Stimulated activated CD4-positive, alpha-beta T cell treated with anti-CD3 and anti-CD28 coated beads, Interleukin-4, amount 100 ng/mL, for 1 hour (primary cell): ENCODE results near the gene LARP1.
"Not testable (repeated sequence)": the region's sequence is repeated elsewhere in the genome, so short reads cannot be mapped to it uniquely, and the experiment has no call there.

Experiments used
- DNase-seq: peaks from one replicate; pipeline ENCODE4 v3.0.0-alpha.2; 2020

LARP1 gene

DNA sequence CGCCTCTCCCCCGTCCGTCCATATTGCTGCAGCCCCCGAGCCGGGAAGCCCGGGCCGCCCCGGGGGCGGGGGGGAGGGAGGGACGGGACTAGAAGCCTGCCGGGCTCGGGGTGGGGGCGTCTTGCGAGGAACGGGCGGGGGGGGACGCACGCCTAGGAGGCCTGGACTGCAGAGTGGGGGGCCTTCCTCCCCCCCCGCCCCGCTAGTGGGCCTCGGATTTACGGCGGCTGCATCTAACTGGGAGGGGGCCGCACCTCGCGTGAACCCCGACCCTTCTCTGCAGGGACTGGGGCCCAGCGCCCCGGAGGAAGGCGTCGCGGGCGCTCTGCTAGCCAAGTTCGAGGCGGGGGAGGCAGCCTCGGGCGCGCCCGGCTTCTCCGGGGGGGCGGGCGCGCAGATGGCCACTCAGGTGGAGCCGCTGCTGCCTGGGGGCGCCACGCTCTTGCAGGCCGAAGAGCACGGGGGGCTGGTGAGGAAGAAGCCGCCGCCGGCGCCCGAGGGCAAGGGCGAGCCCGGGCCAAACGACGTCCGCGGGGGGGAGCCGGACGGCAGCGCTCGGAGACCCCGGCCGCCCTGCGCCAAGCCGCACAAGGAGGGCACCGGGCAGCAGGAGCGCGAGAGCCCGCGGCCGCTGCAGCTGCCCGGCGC lies at the start of gene LARP1:
LARP1 (plus strand) TSS at position 17 of the 648 bp plus-strand sequence; CDS start at position 398, 381 bp downstream.
- no peak for DNase-seq

DNA sequence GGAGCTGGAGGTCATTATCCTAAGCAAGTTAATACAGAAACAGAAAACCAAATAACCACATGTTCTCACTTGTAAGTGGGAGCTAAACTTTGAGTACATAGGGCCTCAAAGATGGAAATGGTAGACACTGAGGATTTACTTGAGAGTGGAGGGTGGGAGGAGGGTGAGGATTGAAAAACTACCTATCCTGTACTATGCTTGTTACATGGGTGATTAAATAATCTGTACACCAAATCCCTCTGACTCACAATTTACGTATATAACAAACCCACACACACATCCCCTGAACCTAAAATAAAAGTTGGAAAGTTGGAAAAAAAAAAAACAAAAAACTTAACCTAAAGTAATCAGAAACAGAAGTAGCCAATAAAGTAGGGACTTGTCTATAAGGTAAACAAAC lies 48.8 kb upstream of the LARP1 start:
- DNase-seq = no peak

DNA sequence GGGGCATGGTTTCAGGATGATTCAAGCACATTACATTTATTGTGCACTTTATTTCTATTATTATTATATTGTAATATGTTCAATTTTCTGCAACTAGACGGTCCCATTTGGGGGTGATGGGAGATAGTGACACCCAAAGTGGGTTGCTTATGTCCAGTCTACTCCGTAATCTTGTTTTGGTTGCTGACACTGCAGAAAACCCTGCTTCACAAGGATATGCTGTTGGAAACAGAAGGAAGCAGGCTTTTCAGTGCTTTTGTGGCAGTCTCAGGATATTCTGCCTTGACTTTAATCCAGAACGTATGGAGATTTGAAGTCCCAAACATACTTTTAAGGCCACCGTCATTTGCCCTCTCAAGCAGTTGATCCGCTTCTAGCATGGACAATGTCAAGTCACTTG lies 47.5 kb upstream of the LARP1 start:
- no peak for DNase-seq

DNA sequence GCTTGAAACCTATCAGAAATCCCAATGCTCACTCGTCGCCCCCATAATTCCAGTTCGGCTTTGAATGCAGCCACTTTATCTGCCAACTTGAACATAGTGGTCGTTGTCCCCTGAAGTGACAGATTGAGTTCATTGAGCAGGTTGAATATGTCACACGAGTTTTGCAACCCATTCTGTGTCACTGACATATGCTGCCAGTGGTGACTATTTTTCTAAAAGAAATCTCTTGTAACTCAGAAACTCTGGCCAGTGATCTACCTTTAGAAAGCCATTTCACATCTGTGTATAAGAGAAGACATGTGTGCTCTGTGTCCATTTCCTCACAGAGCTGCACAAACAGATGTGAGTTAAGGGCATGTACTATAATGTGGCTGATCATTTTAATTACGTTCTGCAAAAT lies 47.0 kb upstream of the LARP1 start:
- DNase-seq = no peak

DNA sequence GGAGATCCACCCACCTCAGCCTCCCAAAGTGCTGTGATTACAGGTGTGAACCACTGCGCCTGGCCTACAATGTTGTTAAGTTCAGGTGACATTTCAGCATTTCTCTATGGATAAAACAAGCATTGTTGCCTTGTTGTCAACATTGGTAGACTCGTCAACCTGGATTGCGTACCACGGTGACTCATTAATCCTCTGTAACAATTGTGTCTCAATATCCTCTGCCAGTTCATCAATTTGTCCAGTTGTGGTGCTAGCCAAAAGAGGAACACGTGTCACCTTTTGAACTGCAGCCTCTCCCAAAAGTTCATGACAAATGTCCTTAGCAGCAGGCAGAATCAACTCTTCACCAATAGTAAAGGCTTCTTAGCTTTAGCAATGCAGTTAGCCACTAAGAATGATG lies 46.3 kb upstream of the LARP1 start:
- DNase-seq = no peak

DNA sequence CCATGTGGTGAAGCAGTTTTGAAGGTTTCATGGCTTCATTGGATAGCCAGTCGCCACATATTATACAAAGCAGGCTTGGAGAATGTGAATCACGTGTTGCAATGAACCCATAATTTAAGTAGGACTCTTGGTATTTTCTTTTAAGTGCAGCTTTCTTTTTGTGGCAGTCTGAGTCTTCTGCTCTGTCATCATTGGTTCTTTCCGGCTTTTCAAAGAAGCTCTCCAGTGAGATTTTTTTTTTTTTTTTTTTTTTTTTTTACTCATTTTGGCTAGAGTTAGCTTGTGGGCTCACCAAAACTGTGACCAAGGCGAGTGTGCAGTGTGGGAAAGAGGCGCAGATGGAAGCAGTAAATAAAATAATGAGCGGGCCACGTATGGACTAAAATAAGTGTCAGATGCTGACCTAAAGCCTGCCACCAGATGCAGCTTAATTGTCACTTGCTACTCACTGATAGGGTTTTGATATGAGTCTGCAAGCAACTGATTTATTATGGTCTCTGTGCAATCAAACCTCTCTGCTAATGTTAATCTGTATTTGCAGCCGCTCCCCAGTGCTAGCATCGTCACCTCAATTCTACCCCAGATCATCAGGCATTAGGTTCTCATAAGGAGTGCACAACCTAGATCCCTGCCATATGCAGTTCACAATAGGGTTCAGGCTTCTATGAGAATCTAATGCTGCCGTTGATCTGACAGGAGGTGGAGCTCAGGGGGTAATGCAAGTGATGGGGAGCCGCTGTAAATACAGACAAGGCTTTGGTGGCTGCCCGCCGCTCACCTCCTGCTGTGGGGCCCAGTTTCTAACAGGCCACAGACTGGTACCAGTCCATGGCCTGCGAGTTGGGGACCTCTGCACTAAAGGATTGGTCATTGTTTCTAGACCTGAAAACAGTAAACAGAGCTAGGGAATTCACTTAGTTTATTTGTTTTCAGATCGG lies 45.5 kb upstream of the LARP1 start:
- no peak for DNase-seq

DNA sequence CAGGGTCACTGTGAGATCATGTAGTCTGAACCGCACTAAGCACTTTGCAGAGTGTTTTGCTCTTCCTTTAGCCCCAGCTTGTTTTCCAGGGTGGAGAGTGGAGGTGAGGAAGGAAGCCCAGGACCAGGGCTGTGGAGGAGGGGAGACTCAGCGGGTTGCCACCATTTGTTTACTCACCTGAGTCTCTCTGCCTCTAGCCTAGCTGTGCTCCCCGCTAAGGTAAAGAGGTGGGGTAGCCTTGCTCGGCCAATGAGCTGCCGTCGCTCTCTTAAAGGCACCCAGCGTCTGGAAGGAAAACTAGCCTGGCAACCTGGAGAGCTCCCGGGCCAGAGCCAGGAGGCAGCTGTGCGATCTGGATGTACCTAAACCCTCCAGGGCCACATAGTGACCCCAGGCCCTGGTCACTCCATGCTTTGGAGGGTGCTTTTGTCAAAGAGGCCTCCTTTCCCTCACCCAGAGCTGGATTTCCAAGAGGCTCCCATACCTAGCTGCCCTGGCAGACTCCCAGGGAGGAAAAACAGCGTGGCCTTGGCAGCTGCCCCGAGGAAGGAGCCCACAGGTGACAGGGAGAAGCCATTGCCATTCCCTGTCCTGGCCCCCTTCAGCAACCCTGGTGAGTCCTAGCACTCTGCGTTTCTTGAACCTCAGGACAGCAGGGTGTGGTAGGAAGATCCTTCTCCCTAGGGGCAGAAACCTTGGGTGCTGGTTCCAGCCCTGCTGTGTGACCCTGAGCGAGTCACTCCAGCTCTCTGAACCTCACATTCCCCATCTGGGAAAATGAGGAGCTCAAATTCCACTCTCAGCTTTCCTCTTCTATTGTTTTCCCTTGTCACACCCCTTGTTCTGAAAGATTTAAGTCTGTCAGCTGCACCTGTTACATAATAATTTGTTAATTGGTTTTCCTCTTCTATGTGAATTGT lies 42.4 kb upstream of the LARP1 start:
- DNase-seq = no peak

DNA sequence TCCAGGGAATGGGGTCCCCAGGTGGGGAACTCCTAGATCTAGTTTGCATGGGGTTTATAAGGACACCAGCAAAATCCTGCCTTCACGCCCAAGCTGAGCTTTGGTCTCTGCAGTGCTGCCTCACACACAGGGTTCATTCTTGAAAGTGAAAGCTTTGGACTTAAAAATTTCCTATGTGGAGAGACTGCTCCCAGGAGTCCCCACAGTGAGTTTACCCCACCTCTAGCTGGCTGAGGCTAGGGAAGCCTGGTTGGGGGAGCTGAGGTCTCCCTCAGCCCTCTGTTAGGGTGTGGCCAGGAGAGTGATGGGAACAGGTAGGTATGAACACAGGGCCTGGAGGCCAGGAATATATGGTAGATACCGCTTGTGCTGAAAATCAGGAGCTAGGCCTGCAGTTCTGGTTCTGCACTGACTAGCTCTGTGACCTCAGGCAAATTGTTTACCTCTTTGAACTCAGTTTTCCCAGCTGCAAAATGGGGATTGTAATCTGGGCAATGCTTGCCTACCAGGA lies 41.5 kb upstream of the LARP1 start:
- DNase-seq = no peak

DNA sequence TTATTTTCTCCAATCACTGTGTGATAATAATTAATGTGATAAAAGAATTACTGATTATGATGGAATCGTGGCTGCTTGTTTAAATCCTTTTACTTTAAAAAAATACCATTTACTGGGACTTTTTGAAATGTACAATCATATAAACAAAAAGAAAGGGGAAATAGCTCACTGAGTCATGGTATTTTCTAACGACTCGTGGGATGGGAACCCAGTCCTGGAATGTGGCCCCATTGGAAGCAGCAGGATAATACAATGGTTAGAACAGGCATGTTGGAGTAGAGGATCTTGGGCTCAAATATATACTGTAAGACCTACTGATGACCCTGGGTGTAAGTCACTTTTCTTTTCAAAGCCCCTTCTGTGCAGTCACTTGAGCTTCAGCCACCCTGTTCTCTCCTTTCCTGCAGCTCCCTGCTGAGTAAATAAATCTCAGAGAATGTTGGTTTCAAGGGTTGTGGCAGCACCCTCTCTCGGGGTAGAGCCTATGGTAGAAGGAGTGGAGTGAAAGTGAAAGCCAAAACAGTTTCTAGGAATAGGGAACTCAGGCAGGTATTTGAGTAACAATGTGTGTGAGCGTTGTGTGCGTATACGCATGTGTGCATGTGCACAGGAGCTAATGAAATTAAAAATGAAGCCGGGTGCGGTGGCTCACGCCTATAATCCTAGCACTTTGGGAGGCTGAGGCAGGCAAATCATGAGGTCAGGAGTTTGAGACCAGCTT lies 40.8 kb upstream of the LARP1 start:
- DNase-seq = no peak

DNA sequence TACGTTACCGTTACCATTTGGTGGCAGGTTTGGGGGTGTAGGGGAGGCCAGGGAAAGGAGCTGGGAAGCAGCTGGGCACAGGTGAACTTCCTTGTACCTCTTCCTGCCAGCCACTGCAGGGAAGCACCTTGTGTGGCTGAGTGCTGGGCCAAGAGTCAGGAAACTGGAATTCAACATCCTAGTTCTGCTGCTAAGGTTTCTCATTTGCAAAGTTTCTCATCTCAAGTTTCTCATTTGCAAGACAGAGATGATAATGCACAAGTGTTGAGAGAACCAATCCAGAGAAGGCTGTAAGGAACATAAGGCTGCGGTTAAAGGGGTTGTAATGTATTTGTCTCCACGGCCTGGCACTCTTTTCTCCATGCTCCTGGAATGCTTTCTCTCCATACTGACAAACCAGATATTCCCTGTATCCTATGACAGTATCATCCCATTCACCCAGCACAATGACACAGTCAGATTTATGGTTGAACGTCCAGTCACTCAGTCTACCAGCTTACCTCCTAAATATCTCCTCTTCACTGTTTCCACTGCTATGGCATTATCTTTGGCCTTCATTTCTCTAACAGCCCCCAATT lies 33.6 kb upstream of the LARP1 start:
- DNase-seq = no peak

DNA sequence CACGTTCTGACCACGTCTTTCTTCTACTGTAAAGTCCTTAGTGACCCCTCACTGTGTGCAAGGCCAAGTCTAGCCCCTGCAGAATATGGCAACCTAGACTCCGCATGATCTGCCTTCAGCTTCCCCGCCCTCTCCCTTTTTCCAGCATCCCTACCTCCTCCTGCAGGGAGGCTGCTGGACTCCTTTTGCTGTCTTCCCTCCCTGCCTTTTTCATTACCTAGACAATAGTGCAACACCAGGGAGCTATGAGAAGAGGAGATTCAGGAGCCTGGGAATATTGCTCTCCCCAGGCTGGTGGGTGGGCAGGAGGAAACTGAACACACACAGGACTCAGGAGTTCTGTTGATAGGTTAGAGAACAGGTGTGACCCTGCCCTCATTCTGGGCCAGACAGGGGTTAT lies 33.1 kb upstream of the LARP1 start:
- DNase-seq = no peak

DNA sequence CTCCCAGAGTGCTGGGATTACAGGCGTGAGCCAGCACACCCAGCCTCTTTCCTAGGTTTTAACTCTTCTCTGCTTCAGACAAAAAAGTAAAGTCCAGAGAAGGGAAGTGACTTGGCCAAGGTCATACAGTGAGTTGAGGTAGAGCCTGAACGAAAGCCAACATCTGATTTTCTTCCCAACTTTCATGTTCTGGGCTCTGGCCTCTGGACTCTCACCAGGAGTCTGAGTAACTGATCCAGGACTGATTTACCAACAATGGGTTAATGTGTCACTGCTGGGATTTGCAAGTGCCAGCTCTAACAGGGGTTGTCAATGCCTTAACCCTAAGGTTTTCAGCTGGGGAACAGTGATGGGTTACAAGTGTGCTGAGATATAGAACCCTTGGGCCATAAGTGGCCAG lies 32.2 kb upstream of the LARP1 start:
- DNase-seq = no peak

DNA sequence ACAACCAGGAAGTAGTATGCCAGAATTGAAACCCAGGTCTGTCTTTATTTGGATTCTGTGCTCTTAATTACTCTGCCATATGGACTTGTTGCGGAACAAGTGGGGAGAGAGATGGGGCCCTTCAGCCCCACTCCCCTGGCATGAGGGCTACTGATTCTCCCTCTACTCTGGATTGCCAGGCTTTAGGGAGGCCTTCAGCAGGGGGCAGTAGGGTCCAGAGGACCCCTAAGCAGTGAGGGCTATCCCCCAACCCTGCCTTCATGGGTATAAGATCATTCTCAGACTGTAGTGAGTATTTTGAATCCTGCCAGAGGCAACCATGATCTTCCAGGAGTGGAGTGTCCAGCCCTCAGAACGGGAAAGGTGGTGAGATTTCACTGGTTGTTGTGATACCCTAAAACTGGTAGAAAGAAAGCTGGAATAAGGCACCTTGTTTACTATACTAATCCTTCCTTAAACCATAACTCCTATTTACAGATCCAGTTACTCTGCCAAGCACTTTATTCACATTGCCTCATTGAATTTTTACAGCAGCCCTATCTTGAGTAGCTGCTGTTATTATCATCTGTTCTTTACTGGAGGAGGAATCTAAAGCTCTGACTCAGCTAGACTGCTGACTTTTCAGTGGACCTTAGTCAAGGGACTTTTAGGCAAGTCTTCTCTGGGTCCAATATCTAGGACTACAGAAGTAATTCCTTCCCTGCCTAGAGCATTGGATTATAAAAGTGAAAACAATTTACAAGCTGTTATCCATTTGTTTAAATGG lies 31.3 kb upstream of the LARP1 start:
- DNase-seq = no peak

DNA sequence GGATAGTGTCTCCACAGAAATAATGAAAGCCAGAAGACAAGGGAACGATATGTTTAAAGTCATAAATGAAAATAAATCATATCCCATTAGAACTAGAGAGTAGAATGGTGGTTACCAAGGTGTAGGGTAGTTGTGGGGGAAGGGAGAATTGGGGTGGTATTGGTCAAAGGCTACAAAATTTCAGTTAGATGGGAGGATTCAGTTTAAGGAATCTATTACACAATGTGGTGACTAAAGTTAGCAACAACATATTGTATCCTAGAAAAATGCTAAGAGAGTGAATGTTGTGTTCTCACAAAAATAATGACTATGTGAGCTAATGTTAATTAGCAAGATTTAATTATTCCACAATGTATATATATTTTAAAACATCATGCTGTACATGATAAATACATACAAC lies 27.8 kb upstream of the LARP1 start:
- DNase-seq = no peak

DNA sequence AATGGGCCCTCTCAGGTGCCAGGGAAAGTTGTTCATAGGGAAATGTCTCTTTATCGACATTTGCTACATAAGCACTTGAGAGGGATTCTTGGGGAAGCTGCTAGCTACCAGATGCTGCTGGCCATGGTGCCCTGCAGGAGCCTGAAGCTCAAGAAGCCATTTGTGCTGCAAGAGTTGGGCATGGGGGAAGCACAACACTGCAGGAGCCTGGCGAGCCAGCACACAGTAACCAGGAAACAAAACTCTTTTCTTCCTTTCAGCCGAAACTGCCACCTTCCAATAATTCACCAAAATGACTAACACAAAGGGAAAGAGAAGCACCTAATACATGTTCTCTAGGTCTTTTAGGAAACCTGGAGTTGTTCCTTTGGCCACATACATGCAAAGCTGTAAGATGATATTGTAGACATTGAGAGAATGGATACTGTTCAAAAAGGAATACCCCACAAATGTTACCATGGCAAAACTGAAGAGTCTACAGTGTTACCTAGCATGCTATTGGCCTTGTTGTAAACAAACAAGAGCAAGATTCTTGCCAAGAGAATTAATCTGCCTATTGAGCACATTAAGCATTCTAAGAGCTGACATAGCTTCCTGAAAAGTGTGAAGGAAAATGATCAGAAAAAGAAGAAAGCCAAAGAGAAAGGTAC lies 26.1 kb upstream of the LARP1 start:
- no peak for DNase-seq

DNA sequence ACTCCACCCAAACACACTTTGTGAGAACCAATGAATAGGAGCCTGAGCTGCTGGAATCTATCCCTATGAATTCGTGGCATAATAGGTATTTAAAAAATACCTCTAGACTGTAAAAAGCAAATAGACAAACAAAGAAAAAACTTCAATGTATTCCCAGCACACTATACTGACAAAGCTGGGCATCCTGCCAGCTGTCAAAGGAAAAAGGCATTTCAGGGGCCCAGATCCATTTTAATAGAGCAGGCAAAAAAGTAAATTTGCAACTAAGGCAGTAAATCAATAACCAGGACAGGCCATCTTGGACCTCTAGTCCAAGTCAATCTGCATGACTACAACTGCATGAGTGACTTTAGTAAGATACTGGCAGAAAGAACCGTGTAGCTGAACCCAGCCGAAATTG lies 25.6 kb upstream of the LARP1 start:
- no peak for DNase-seq

DNA sequence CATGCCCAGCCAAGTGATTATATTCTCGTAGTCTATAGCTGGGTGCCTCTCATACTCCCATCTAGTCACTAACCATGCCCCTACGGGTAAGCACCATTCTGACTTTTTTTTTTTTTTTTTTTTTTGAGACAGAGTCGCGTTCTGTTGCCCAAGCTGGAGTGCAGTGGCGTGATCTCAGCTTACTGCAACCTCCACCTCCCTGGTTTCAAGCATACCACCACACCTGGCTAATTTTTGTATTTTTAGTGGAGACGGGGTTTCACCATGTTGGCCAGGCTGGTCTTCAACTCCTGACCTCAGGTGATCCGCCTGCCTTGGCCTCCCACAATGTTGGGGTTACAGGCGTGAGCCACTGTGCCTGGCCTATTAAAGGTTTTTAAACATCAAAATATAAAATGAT lies 24.4 kb upstream of the LARP1 start:
- DNase-seq = not testable (repeated sequence)

DNA sequence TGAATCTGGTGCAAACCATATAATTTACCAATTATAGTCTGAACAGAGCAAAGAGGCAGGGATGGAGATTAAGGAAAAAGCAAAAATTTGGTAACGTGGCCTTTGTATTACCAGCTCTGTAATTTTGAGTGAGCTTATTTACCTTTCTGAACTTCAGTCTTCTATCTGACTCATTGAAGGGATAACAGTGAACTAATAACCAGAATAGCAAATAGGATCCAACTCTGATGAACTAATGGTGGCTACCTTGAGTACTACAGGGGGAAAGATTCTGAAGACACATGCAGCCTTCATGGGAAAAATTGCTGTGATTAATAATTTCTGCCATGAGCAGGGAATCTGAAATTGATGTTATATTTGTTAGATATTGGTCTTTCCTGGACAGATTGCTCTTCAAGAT lies 23.0 kb upstream of the LARP1 start:
- no peak for DNase-seq

DNA sequence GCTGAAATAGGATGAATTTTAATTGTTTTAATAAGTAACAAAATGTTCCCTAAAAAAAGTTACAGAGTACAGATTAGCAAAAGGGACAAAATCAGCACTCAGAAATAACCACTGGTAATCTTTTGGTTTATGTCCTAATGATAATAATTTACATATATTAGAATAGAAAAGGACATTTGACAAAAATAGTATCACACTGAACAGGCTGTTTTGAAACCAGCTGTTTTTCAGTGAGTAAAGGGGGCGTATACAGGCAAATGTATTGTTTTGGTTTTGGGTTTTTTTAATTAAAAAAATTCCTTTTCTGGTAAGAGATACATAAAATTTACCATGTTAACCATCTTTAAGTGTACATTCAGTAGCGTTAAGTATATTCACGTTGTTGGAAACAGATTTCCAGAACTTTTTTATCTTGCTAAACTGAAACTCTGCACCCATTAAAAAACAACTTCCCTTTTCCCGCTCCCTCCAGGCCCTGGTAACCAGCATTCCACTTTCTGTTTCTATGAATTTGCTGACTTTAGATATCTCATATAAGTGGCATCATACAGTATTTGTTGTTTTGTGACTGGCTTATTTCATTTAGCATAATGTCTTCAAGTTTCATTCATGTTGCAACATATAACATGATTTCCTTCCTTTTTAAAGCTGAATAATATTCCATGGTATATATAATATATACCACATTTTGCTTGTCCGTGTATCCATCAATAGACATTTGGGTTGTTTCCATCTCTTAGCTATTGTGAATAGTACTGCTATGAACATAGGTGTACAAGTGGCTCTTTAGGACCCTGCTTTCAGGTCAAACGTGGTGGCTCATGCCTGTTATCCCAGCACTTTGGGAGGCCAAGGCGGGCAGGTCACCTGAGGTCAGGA lies 20.6 kb upstream of the LARP1 start:
- no peak for DNase-seq

DNA sequence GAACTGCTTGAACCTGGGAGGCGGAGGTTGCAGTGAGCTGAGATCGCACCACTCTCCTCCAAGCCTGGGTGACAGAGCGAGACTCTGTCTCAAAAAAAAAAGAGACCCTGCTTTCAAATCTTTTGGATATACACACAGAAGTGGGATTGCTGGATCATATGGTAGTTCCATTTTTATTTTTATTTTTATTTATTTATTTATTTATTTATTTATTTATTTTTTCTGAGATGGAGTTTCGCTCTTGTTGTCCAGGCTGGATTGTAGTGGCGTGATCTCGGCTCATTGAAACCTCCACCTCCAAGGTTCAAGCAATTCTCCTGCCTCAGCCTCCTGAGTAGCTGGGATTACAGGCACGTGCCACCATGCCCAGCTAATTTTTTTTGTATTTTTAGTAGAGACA lies 19.8 kb upstream of the LARP1 start:
- not testable (repeated sequence) for DNase-seq
